ENCODE data around the gene CHRNA4. TPM values are rescaled to one million over a fixed set of nuclear protein-coding genes. Genes with fewer than 3 reads are reported as not detected.
"Not testable (repeated sequence)": the region's sequence is repeated elsewhere in the genome, so short reads cannot be mapped to it uniquely, and the experiment has no call there.

CHRNA4 gene
- total RNA-seq, 2 donors from 2014 or later = not detected

- H3K4me3 ChIP-seq = no peak overlapping the region
- DNase-seq (ENCODE audit: low spot score) (no peak), ATAC-seq (ENCODE audit: insufficient number of reproducible peaks, low FRiP score, low read depth) (no peak)
- no peak overlapping the region for H3K27ac ChIP-seq
- no peak for TF ChIP-seq CTCF (IDR thresholded peaks at IDR 0.05)
- H3K4me1 ChIP-seq (ENCODE audit: control insufficient read depth in 1 of 2, low read depth in 2 of 2) = no peaks in the 10 kb centered on the region
- no peaks in the 10 kb centered on the region for H3K9me3 ChIP-seq
- no peaks in the 10 kb centered on the region for H3K36me3 ChIP-seq
- H3K27me3 ChIP-seq (replicated peaks; ENCODE audit: insufficient read depth) = no peaks in the 10 kb centered on the region
These were observed 25.4 kb downstream of the CHRNA4 start for GRCh38 chr20:63335711-63336110.

- H3K36me3 ChIP-seq; DNase-seq (ENCODE audit: low spot score); H3K4me3 ChIP-seq; H3K27me3 ChIP-seq (replicated peaks; ENCODE audit: insufficient read depth); H3K4me1 ChIP-seq (ENCODE audit: control insufficient read depth in 1 of 2, low read depth in 2 of 2); H3K27ac ChIP-seq; ATAC-seq (ENCODE audit: insufficient number of reproducible peaks, low FRiP score, low read depth); H3K9me3 ChIP-seq: not testable (repeated sequence)
These were observed 26.1 kb downstream of the CHRNA4 start for GRCh38 chr20:63335060-63335459.

DNA sequence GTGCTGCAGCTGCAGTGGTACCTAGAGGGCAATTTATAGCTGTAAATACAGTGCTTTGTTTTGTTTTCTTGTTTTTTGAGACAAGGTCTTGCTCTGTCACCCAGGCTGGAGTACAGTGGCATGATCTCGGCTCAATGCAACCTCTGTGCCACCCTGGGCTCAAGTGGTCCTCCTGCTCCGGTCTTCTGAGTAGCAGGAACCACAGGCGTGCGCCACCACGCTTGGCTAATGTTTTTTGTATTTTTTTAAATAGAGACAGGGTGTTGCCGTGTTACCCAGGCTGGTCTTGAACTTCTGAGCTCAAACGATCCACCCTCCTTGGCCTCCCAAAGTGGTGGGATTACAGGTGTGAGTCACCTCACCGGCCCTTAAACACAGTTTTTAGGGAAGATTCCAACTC, 26.8 kb downstream of the CHRNA4 start:
- no peak for DNase-seq (ENCODE audit: low spot score)
- Histone ChIP-seq H3K4me1 (ENCODE audit: control insufficient read depth in 1 of 2, low read depth in 2 of 2) (no peaks in the 10 kb centered on the region), H3K36me3 (no peaks in the 10 kb centered on the region), H3K9me3 (no peaks in the 10 kb centered on the region), H3K27ac (no peak overlapping the region), H3K4me3 (no peak overlapping the region), H3K27me3 (replicated peaks; ENCODE audit: insufficient read depth) (no peaks in the 10 kb centered on the region)
- TF ChIP-seq CTCF (IDR thresholded peaks at IDR 0.05) = no peak
- ATAC-seq (ENCODE audit: insufficient number of reproducible peaks, low FRiP score, low read depth) = no peak

- no peak overlapping the region for H3K27ac ChIP-seq
- no peaks in the 10 kb centered on the region for H3K36me3 ChIP-seq
- H3K4me3 ChIP-seq = no peak overlapping the region
- DNase-seq (ENCODE audit: low spot score) = no peak
- no peak for ATAC-seq (ENCODE audit: insufficient number of reproducible peaks, low FRiP score, low read depth)
- H3K9me3 ChIP-seq = no peaks in the 10 kb centered on the region
- no peaks in the 10 kb centered on the region for H3K4me1 ChIP-seq (ENCODE audit: control insufficient read depth in 1 of 2, low read depth in 2 of 2)
- no peaks in the 10 kb centered on the region for H3K27me3 ChIP-seq (replicated peaks; ENCODE audit: insufficient read depth)
- no peak for TF ChIP-seq CTCF (IDR thresholded peaks at IDR 0.05)
These were observed 27.8 kb downstream of the CHRNA4 start for GRCh38 chr20:63333241-63333836.

- no peaks in the 10 kb centered on the region for H3K9me3 ChIP-seq
- DNase-seq (ENCODE audit: low spot score) = no peak
- no peaks in the 10 kb centered on the region for H3K4me1 ChIP-seq (ENCODE audit: control insufficient read depth in 1 of 2, low read depth in 2 of 2)
- no peaks in the 10 kb centered on the region for H3K27me3 ChIP-seq (replicated peaks; ENCODE audit: insufficient read depth)
- no peak overlapping the region for H3K27ac ChIP-seq
- H3K4me3 ChIP-seq = no peak overlapping the region
- TF ChIP-seq CTCF (IDR thresholded peaks at IDR 0.05) = no peak
- H3K36me3 ChIP-seq = no peaks in the 10 kb centered on the region
- ATAC-seq (ENCODE audit: insufficient number of reproducible peaks, low FRiP score, low read depth) = no peak
These were observed 28.5 kb downstream of the CHRNA4 start for GRCh38 chr20:63332488-63333240.
